Stimulated activated CD4-positive, alpha-beta T cell treated with anti-CD3 and anti-CD28 coated beads, Interleukin-2, amount 100 ng/mL, for 4 hours (primary cell): ENCODE measurements around the gene GGNBP2.

Experiments used
- DNase-seq: peaks from one replicate; pipeline ENCODE4 v3.0.0-alpha.2; 2020; ENCODE audit warnings: low read depth

The GGNBP2 gene

GRCh38 chr17:36629970-36630502 lies 85.3 kb downstream of the GGNBP2 start:
- DNase-seq = no peak

DNA sequence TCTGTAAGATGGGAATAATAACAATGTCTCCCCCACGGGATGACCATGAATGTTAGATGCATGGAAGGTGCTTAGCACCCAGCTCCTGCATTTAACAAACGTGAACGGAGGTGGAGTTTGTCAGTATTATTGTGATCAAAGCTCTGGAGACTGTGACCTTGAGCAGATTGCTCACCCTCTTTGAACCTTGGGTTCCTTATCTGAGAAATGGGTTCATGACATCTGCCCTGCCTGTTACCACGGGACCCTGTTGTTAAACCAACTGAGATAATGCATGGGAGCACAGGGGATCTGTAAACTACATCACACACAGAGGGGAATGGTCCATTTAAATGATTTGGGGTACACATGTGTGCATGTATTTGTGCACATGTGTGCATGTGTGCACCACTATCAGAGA lies 86.3 kb downstream of the GGNBP2 start:
- DNase-seq = no peak

GRCh38 chr17:36632916-36633771 lies 88.4 kb downstream of the GGNBP2 start:
- no peak for DNase-seq
